Activated effector memory CD4-positive, alpha-beta T cell treated with Interleukin-2 at 50 U/mL for 16 hours (primary cell): ENCODE data around the gene NR1I2.

Source experiments
- DNase-seq: peaks from one replicate; pipeline ENCODE4 v3.0.0-alpha.2; 2020

NR1I2 gene

GRCh38 chr3:119779731-119780383 lies 2.0 kb upstream of the NR1I2 start:
- no peak for DNase-seq

GRCh38 chr3:119782460-119782859 lies 559 bp downstream of the NR1I2 start:
- DNase-seq = no peak

GRCh38 chr3:119783255-119783654 lies 1.4 kb downstream of the NR1I2 start:
- no peak for DNase-seq

DNA sequence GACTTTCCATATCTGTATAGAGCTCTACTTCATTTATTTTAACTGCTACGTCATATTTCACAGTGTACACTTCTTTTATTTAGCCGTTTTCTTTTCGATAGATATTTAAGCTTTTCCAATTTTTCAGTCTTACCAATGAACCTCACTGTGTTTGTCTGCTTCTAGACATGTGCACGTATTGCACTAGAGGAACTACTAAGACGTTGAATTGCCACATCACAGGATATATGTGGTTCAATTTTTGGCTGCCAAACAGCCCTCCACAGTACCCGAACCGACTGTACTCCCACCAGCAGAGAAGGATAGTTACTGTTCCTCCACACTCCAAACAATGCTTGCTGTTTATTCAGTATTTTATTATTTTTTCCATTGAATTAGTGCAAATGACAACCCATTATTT lies 2.0 kb downstream of the NR1I2 start:
- DNase-seq = no peak

DNA sequence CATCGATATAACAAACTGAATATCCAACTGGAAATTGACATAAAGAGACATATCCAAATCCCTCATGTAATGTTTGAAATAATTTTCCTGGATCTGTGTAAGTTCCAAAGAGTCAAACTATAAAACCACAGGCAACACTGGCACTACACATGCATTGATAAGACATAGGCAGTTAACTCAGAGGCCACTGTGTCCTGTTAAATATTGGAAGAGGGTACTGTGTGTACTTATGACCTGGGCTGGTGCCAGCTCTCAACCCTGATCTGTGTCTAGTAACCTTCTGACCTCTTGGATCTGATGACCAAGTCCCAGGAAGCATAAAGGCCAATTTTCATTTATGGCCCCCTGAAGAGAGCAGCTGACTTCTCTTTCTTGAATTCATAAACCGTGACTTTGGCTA lies 4.5 kb downstream of the NR1I2 start:
- DNase-seq = no peak

DNA sequence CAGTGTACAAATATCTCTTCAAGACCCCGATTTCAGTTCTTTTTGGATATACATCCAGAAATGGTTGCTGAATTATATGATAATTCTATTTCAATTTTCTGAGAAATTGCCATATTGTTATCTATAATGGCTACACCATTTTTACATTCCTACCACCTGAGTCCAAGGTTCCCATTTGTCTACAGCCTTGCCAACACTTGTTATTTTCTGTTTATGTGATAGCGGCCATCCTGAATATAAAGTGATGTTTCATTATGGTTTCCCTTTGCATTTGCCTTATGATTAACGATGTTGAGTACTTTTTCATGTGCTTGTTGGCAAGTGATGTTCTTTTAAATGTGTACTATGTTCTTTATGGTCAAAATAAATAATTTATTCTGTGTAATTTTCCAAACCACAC lies 8.5 kb downstream of the NR1I2 start:
- no peak for DNase-seq

- no peak for DNase-seq
Measured at GRCh38 chr3:119792270-119792669, 10.4 kb downstream of the NR1I2 start.

GRCh38 chr3:119794401-119794800 lies 12.5 kb downstream of the NR1I2 start:
- DNase-seq = no peak

GRCh38 chr3:119794971-119795612 lies 13.2 kb downstream of the NR1I2 start:
- no peak for DNase-seq

- no peak for DNase-seq
Measured at GRCh38 chr3:119795849-119796248, 13.9 kb downstream of the NR1I2 start.

DNA sequence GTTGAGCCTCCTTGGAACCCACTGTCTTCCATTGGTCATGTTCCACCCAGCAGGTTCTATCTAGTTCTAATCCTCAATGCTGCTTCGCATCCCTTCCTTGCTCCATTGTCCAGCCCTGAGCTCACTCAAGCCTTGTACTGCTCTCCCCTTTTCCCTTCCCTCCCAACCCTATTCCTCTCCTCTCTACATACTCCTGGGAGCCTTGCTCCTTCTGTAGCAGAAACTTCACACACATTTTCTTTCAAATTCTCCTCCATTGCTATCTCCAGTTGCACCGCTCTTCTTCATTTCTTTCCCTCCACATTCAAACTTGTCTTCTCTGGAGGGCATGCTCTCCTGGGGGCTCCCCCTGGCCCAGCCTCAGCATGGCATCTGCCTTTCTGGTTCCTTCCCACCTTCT lies 14.5 kb downstream of the NR1I2 start:
- no peak for DNase-seq

DNA sequence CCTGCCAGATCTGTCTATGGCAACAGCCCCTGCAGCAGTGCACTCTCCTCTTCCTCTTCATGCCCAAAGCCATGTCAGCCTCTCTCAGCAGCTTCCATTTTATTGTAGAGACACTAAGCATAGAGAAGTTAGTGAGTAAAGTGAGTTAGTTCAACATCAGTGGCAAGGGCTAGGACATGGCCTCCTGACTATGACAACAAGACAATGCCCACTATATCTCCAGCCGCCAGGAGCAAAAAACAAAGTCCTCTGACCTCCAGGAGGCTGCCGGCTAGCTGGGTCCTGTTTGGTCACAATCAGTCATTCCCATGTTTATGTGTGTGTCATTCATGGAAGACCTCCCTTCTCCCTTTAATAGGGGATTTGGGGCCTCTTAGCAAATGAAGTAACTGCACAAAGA lies 14.9 kb downstream of the NR1I2 start:
- DNase-seq = no peak

GRCh38 chr3:119800844-119801243 lies 18.9 kb downstream of the NR1I2 start:
- no peak for DNase-seq

DNA sequence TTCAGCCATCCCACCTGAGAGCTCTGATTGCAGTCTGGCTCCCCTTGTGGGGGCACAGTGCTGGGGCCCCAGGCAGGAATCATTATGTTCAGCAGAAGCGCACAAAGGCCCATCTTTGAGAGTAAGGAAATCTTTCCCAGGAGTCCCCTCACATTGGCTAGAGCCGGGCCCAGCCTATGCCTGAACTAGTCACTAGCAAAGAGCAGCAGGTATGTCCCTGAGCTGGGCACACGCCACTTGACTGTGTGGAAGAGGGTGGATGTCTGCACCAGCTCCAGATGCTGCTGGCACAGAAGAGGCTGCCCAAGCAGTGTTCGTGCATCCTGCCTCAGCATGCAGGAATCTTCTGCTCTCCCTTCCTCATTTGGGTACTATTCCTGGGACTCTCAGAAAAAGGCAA lies 26.3 kb downstream of the NR1I2 start:
- DNase-seq = no peak

DNA sequence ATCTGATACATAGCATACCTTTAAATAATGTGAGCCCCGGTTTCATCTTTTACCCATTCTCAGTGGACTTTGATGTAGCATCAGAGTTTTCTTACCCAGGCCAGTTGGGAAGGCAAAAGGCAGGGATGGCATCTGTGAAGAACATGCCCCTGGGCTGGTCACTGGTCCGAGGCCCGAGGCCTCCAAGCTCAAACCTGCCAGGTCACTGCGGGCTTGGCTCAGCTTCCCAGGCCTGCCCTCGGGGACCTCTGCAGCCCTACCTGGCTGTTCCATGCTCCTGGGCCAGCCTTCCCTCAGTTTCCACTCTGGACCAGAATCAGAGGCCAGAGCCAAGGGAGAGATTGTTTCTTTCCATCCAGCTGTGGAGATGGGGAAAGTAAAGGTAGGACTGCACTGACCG lies 26.9 kb downstream of the NR1I2 start:
- DNase-seq = no peak

GRCh38 chr3:119809249-119810017 lies 27.5 kb downstream of the NR1I2 start:
- no peak for DNase-seq

- DNase-seq = peak; percentile 33
Measured at GRCh38 chr3:119810018-119810435, 28.1 kb downstream of the NR1I2 start.

DNA sequence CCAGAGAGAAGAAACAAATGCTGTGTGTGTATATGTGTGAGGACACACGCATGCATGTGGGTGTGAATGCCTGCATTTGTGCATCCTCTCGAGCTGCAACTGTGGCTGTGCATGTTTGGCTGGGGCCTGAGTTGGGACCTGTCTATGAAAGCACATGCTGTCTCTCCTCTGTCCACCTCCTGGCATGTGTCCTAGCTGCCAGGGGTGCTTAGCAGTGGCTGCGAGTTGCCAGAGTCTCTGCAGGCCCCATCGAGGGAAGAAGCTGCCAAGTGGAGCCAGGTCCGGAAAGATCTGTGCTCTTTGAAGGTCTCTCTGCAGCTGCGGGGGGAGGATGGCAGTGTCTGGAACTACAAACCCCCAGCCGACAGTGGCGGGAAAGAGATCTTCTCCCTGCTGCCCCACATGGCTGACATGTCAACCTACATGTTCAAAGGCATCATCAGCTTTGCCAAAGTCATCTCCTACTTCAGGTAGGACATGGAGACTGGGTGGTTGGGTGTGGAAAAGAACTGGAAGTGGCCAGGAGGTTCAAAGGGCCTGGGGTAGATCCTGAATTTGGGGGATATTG lies 30.7 kb downstream of the NR1I2 start:
- DNase-seq = no peak

- DNase-seq = no peak
Measured at GRCh38 chr3:119815716-119816115, 33.8 kb downstream of the NR1I2 start.

- DNase-seq = no peak
Measured at GRCh38 chr3:119817071-119817470, 35.2 kb downstream of the NR1I2 start.

DNA sequence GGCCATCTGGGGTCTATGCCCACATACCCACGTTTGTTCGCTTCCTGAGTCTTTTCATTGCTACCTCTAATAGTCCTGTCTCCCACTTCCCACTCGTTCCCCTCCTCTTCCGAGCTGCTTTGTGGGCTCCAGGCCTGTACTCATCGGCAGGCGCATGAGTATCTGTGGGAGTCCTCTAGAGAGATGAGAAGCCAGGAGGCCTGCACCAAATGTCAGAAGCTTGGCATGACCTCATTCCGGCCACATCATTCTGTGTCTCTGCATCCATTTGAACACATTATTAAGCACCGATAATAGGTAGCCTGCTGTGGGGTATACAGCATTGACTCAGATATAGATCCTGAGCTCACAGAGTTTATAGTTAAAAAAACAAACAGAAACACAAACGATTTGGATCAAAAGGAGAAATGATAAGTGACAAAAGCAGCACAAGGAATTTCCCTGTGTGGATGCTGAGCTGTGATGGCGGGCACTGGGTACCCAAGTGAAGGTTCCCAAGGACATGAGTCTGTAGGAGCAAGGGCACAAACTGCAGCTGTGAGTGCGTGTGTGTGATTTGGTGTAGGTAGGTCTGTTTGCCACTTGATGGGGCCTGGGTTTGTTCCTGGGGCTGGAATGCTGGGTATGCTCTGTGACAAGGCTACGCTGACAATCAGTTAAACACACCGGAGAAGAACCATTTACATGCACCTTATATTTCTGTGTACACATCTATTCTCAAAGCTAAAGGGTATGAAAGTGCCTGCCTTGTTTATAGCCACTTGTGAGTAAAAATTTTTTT lies 35.9 kb downstream of the NR1I2 start:
- no peak for DNase-seq

- DNase-seq = no peak
Measured at GRCh38 chr3:119818937-119819336, 37.0 kb downstream of the NR1I2 start.

DNA sequence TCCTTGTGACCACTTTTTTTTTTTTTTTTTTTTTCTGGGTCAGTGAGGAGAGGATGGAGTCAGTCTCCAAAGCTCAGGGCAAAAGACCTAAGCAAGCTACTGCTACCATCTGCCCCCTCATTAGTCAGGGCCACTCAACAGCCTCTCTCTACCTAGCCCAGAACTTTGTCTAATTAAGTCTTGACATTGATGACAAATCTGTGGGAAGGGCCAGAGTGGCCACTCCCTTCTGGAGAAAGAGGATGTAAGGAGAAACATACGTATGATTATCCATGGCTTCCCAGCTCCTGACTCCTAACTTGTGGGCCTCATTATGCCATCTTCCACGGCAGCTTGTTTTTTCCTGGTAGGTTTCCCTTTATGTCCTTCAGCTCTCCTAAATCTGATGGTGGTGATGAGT lies 37.9 kb downstream of the NR1I2 start:
- DNase-seq = no peak
